Brain microvascular endothelial cell (primary cell): ENCODE measurements around the gene MSI2.

Experiments used
- DNase-seq: peaks from one replicate; pipeline ENCODE4 v3.0.0-alpha.2; 2020
- H3K27ac ChIP-seq: fragments of 250-450 bp; sonication (Bioruptor Pico); 2 replicates; pipeline ENCODE4 v1.5.1; 2020; ENCODE audit warnings: mild to moderate bottlenecking, moderate library complexity
- H3K27me3 ChIP-seq: fragments of 250-450 bp; sonication (Bioruptor Pico); replicated peaks from 2 replicates; pipeline ENCODE4 v1.5.1; 2020; ENCODE audit warnings: mild to moderate bottlenecking
- H3K36me3 ChIP-seq: fragments of 250-450 bp; sonication (Bioruptor Pico); replicated peaks from 2 replicates; pipeline ENCODE4 v1.5.1; 2020; ENCODE audit warnings: mild to moderate bottlenecking
- H3K4me3 ChIP-seq: 2 replicates; pipeline ENCODE4 v1.5.1; 2011; ENCODE audit warnings: low read depth, mild to moderate bottlenecking, control low read depth, low read length, moderate library complexity
- in situ Hi-C: cut with HindIII; loops from 2 replicates; pipeline ENCODE4 v1.10.0; 2017; ENCODE audit warnings: low sequenced_read_pairs, low pct_ligation_motif_present
- TF ChIP-seq, protein P1 (sequence below): IDR thresholded peaks from 2 replicates; pipeline ENCODE4 v1.5.1; 2011; ENCODE audit warnings: low read depth, mild to moderate bottlenecking, moderate library complexity, low read length, control low read depth, inconsistent platforms; ENCODE audit errors: missing control alignments

MSI2 gene

DNA sequence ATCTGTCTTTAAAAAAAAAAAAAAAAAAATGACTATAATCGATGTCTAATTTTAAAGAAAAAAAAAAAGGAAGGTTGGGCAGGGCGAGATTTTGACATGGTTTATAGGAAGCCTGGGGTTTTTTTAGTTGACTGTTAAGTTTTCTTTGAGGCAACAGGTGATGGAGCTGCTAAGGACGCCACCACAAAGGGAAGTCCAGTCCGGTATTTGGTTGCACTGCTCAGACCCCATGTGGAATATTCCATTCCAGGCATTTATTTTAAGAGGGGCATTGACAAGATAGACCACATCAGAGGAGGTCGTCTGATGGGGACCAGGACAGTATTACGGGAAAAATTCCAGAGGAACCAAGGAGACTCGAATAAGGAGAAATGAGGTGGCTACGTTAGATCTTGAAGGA lies 320.4 kb downstream of the MSI2 start:
- no peak for DNase-seq
- H3K27me3 ChIP-seq: no peaks in the 10 kb centered on the region
- H3K4me3 ChIP-seq: no peak overlapping the region
- H3K36me3 ChIP-seq: no peaks in the 10 kb centered on the region
- H3K27ac ChIP-seq: no peak overlapping the region
- in situ Hi-C loops: no loop called here
- TF ChIP-seq, protein P1, sequence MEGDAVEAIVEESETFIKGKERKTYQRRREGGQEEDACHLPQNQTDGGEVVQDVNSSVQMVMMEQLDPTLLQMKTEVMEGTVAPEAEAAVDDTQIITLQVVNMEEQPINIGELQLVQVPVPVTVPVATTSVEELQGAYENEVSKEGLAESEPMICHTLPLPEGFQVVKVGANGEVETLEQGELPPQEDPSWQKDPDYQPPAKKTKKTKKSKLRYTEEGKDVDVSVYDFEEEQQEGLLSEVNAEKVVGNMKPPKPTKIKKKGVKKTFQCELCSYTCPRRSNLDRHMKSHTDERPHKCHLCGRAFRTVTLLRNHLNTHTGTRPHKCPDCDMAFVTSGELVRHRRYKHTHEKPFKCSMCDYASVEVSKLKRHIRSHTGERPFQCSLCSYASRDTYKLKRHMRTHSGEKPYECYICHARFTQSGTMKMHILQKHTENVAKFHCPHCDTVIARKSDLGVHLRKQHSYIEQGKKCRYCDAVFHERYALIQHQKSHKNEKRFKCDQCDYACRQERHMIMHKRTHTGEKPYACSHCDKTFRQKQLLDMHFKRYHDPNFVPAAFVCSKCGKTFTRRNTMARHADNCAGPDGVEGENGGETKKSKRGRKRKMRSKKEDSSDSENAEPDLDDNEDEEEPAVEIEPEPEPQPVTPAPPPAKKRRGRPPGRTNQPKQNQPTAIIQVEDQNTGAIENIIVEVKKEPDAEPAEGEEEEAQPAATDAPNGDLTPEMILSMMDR: no peak

DNA sequence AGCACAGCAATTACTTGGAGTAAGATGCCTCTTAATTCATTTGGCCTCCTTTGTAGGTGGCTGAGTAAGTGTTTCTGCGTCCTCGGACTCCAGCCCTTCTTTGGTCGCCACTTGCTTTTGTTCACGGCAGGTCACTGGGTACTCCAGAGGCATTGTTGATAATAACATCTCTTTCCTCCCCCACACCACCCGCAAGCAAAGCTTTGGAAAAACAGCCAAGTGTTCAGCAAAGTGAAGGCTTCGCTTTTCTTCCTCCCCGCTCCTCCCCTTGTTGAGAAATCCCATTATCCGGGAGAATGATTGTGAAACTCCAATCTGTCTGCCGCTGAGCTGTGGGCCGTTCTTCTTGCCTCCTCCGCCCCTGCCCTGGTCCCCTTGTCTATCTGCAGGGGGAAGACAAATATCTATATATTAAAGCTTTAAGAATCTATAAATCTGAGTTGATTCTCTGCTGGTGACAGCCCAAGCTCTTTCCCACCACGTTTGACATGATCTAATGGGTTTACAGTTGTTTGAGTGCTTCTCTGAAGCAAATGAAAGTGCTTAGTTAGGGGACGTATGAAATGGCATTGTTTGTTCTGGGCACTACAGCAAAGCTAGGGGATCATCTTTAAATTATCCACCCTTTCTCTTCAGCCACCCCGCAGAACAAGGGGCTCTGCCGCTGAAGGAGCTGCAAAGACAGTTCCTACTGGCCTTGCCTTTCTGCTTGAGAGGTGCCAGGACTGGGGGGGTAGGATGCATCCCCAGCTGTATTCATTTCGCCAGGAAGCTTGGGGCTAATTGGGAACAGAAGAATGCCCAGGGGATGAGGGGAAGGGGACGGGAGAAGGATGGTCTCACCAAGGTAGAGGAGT lies 321.7 kb downstream of the MSI2 start:
- in situ Hi-C loops: no loop called here
- H3K36me3 ChIP-seq: no peaks in the 10 kb centered on the region
- peak overlapping the region; percentile 40 for H3K4me3 ChIP-seq
- TF ChIP-seq, protein P1: no peak
- H3K27me3 ChIP-seq: no peaks in the 10 kb centered on the region
- H3K27ac ChIP-seq: no peak overlapping the region
- peak; percentile 53 for DNase-seq

DNA sequence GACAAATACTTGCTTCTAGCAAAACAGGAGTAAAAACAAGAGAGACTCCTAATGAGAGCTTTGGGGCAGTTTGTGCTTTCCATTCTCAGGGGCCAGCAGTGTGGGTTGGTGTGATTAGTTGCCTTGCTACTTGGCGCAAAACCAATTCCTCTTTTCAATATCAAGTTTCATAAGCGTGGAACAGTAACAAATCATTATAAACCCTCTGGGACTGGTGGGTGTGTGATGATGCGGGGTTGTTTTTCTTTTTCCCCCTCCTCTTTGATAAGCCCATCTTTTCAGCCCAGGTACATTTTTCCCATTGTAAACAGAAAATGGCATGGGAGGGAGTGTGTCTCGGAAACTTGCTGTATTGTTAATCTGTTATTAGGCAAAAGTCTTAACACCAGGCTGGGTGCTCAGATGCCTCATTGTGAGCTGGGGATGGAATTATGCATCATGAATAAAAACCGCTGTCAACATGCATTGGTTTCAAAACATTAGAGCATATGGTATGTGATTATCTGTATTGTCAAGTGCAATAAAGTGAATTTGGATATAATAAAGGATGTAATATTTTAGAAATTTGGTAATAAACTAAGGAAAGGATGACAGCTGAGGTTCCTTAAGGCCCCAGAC lies 322.4 kb downstream of the MSI2 start:
- TF ChIP-seq, protein P1: no peak
- DNase-seq: no peak
- no peak overlapping the region for H3K27ac ChIP-seq
- in situ Hi-C loops: no loop called here
- H3K4me3 ChIP-seq: no peak overlapping the region
- no peaks in the 10 kb centered on the region for H3K27me3 ChIP-seq
- H3K36me3 ChIP-seq: no peaks in the 10 kb centered on the region

DNA sequence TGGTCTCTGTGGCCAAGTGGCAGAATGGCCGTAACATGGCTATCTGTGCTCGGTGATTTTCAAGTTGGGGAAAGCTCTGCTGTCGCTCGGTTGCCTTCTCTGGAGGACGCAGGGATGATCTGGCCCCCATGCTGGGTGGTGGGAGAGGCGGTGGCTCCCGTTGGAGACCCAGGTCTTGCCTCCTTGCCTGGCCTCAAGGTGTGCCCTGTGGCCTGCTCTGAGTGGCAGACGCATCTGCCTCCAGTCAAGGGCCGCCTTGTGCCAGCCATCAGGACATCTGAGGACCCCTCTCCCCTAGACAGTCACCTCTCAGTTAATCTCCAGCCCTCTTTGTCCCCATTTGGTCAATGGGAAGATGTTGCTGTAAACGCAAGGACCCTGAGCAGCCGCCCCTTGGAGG lies 322.9 kb downstream of the MSI2 start:
- H3K4me3 ChIP-seq: no peak overlapping the region
- TF ChIP-seq, protein P1: no peak
- H3K36me3 ChIP-seq: no peaks in the 10 kb centered on the region
- H3K27ac ChIP-seq: no peak overlapping the region
- H3K27me3 ChIP-seq: no peaks in the 10 kb centered on the region
- DNase-seq: no peak
- in situ Hi-C loops: no loop called here

DNA sequence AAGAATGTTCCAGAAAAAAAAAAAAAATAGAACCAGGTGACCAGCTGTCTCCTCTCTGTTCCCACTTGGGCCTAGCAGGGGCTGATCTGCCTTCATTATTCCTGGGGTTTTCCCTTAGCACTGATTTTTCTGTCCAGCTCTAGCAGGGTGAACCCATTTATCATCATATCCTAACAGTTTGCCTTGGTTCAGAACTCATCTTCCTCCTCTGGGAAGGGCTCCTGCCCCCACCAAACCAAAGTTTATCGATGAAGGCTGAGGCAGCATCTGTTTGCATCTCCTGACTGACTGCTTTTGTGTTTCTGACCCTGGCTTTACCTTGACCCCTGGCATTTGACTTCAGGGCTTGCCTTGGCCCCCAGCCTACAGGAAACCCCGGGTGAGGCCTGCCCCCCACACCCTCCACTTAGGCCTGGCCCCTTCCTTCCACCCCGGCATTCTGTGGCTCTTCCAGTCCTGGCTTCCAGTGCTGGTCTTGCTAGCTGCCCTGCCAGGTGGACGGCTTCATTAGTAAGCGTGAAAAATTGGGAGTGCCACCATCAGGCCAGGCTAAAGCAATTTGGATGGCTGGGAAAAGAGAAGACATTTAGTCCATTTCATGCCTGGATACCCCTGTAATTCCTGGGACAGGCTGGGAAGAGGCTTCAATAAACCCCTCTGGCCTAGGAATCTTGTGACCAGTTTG lies 323.9 kb downstream of the MSI2 start:
- TF ChIP-seq, protein P1: no peak
- Histone ChIP-seq H3K27ac (no peak overlapping the region), H3K27me3 (peaks cover 2% of the 10 kb centered on the region), H3K36me3 (no peaks in the 10 kb centered on the region), H3K4me3 (no peak overlapping the region)
- in situ Hi-C loops: no loop called here
- no peak for DNase-seq
